ENCODE data around the gene NUP54.

NUP54 gene

GRCh38 chr4:76074993-76075600 lies 73.1 kb downstream of the NUP54 start:
- no peak for DNase-seq (ENCODE audit: low read depth in 1 of 2, low spot score in 1 of 2)
- no peak for TF ChIP-seq GABPA (IDR thresholded peaks at IDR 0.05; ENCODE audit: low read depth)
- no peak for TF ChIP-seq POLR2AphosphoS5 (IDR thresholded peaks at IDR 0.05; ENCODE audit: low read depth)
- TF ChIP-seq SPI1 (IDR thresholded peaks at IDR 0.05; ENCODE audit: borderline replicate concordance, low read depth) = no peak
- TF ChIP-seq CTCF (IDR thresholded peaks at IDR 0.05; ENCODE audit: insufficient read depth, low read length) = no peak
- no peak for TF ChIP-seq REST (IDR thresholded peaks at IDR 0.05; ENCODE audit: insufficient replicate concordance, low read depth)
- Histone ChIP-seq H3K27me3 (ENCODE audit: insufficient read depth, poor library complexity, severe bottlenecking) (no peaks in the 10 kb centered on the region), H3K4me3 (replicated peaks; ENCODE audit: insufficient read depth, low read length) (no peak overlapping the region), H3K27ac (replicated peaks) (no peak overlapping the region)

GRCh38 chr4:76074468-76074867 lies 73.7 kb downstream of the NUP54 start, which contains the start of gene ART3:
TSS of gene ART3 (plus strand) at chr4:76074709. CDS start at chr4:76075890, 1,181 bp downstream.
- TF ChIP-seq GABPA (IDR thresholded peaks at IDR 0.05; ENCODE audit: low read depth) (no peak), CTCF (IDR thresholded peaks at IDR 0.05; ENCODE audit: insufficient read depth, low read length) (no peak), SPI1 (IDR thresholded peaks at IDR 0.05; ENCODE audit: borderline replicate concordance, low read depth) (no peak), POLR2AphosphoS5 (IDR thresholded peaks at IDR 0.05; ENCODE audit: low read depth) (no peak), REST (IDR thresholded peaks at IDR 0.05; ENCODE audit: insufficient replicate concordance, low read depth) (no peak)
- DNase-seq (ENCODE audit: low read depth in 1 of 2, low spot score in 1 of 2) = no peak
- H3K4me3 ChIP-seq (replicated peaks; ENCODE audit: insufficient read depth, low read length) = no peak within 1 kb of the TSS
- no peaks in the 10 kb centered on the region for H3K27me3 ChIP-seq (ENCODE audit: insufficient read depth, poor library complexity, severe bottlenecking)
- no peak within 1 kb of the TSS for H3K27ac ChIP-seq (replicated peaks)

- Histone ChIP-seq H3K27ac (replicated peaks) (no peak overlapping the region), H3K4me3 (replicated peaks; ENCODE audit: insufficient read depth, low read length) (no peak overlapping the region), H3K27me3 (ENCODE audit: insufficient read depth, poor library complexity, severe bottlenecking) (no peaks in the 10 kb centered on the region)
- TF ChIP-seq REST (IDR thresholded peaks at IDR 0.05; ENCODE audit: insufficient replicate concordance, low read depth) (no peak), CTCF (IDR thresholded peaks at IDR 0.05; ENCODE audit: insufficient read depth, low read length) (no peak), POLR2AphosphoS5 (IDR thresholded peaks at IDR 0.05; ENCODE audit: low read depth) (no peak), GABPA (IDR thresholded peaks at IDR 0.05; ENCODE audit: low read depth) (no peak), SPI1 (IDR thresholded peaks at IDR 0.05; ENCODE audit: borderline replicate concordance, low read depth) (no peak)
- DNase-seq (ENCODE audit: low read depth in 1 of 2, low spot score in 1 of 2) = no peak
These were observed 75.4 kb downstream of the NUP54 start for GRCh38 chr4:76072760-76073159.

All from HL-60 (cell line).